ENCODE measurements around the gene MYO16. TPM values are rescaled to one million over a fixed set of nuclear protein-coding genes. Genes with fewer than 3 reads are reported as not detected.

Gene MYO16
- total RNA-seq, 1 donor from 2014 or later: 2.3 TPM

GRCh38 chr13:108775597-108775996, 146.2 kb downstream of the MYO16 start:
- H3K27me3 Mint-ChIP-seq: no peaks in the 10 kb centered on the region
- no peak for TF ChIP-seq CTCF (IDR thresholded peaks at IDR 0.05; ENCODE audit: unreplicated experiment)

GRCh38 chr13:108776650-108777049, 147.2 kb downstream of the MYO16 start:
- H3K27ac Mint-ChIP-seq: no peak overlapping the region
- H3K4me3 Mint-ChIP-seq (ENCODE audit: low read depth): no peak overlapping the region
- DNase-seq (ENCODE audit: low spot score, unreplicated experiment): no peak
- H3K27me3 Mint-ChIP-seq: no peaks in the 10 kb centered on the region
- no peaks in the 10 kb centered on the region for H3K36me3 Mint-ChIP-seq (ENCODE audit: insufficient read depth)
- no peak for TF ChIP-seq CTCF (IDR thresholded peaks at IDR 0.05; ENCODE audit: unreplicated experiment)
- peaks cover 8% of the 10 kb centered on the region for H3K4me1 Mint-ChIP-seq (ENCODE audit: low read depth)
- H3K9me3 Mint-ChIP-seq (ENCODE audit: low read depth): no peaks in the 10 kb centered on the region

More at GRCh38 chr13:108775597-108775996, 146.2 kb downstream of the MYO16 start:
- Mint-ChIP-seq H3K4me3 (ENCODE audit: low read depth) (no peak overlapping the region), H3K9me3 (ENCODE audit: low read depth) (no peaks in the 10 kb centered on the region), H3K4me1 (ENCODE audit: low read depth) (peaks cover 8% of the 10 kb centered on the region), H3K36me3 (ENCODE audit: insufficient read depth) (no peaks in the 10 kb centered on the region), H3K27ac (no peak overlapping the region)
- no peak for DNase-seq (ENCODE audit: low spot score, unreplicated experiment)

GRCh38 chr13:108777421-108778420, 148.3 kb downstream of the MYO16 start:
- peaks cover 6% of the 10 kb centered on the region for H3K9me3 Mint-ChIP-seq (ENCODE audit: low read depth)
- no peak for DNase-seq (ENCODE audit: low spot score, unreplicated experiment)
- H3K4me1 Mint-ChIP-seq (ENCODE audit: low read depth): peaks cover 8% of the 10 kb centered on the region
- TF ChIP-seq CTCF (IDR thresholded peaks at IDR 0.05; ENCODE audit: unreplicated experiment): no peak
- no peaks in the 10 kb centered on the region for H3K27me3 Mint-ChIP-seq
- peaks cover 3% of the 10 kb centered on the region for H3K36me3 Mint-ChIP-seq (ENCODE audit: insufficient read depth)
- H3K27ac Mint-ChIP-seq: peak overlapping the region; percentile 94
- H3K4me3 Mint-ChIP-seq (ENCODE audit: low read depth): no peak overlapping the region

GRCh38 chr13:108779308-108779707, 149.9 kb downstream of the MYO16 start:
- Mint-ChIP-seq H3K4me3 (ENCODE audit: low read depth) (no peak overlapping the region), H3K9me3 (ENCODE audit: low read depth) (peaks cover 13% of the 10 kb centered on the region), H3K27me3 (no peaks in the 10 kb centered on the region), H3K4me1 (ENCODE audit: low read depth) (peaks cover 8% of the 10 kb centered on the region), H3K27ac (no peak overlapping the region), H3K36me3 (ENCODE audit: insufficient read depth) (peaks cover 4% of the 10 kb centered on the region)
- TF ChIP-seq CTCF (IDR thresholded peaks at IDR 0.05; ENCODE audit: unreplicated experiment): no peak
- no peak for DNase-seq (ENCODE audit: low spot score, unreplicated experiment)

GRCh38 chr13:108780706-108781105, 151.3 kb downstream of the MYO16 start:
- Mint-ChIP-seq H3K9me3 (ENCODE audit: low read depth) (peaks cover 13% of the 10 kb centered on the region), H3K4me3 (ENCODE audit: low read depth) (no peak overlapping the region), H3K36me3 (ENCODE audit: insufficient read depth) (peaks cover 4% of the 10 kb centered on the region), H3K27ac (no peak overlapping the region), H3K27me3 (no peaks in the 10 kb centered on the region), H3K4me1 (ENCODE audit: low read depth) (peaks cover 7% of the 10 kb centered on the region)
- no peak for TF ChIP-seq CTCF (IDR thresholded peaks at IDR 0.05; ENCODE audit: unreplicated experiment)
- DNase-seq (ENCODE audit: low spot score, unreplicated experiment): no peak

Data from progenitor cell of endocrine pancreas (in vitro differentiated cells).